ENCODE data around the gene MEN1. TPM values are rescaled to one million over a fixed set of nuclear protein-coding genes. Genes with fewer than 3 reads are reported as not detected.

MEN1 gene
- total and polyA plus RNA-seq, 10 donors, result 17.8 to 33.6 (median 27.2) TPM

- intact Hi-C loops (cut with DNase I; ENCODE audit: low total_unique reads), result no loop called here
- Histone ChIP-seq H3K4me1 (peaks cover 34 to 100% (median 80%) of the 10 kb centered on the region in 6 donors), H3K27me3 (replicated peaks in 1 of 7) (no peaks in the 10 kb centered on the region), H3K4me3 (no peak overlapping the region), H3K9me3 (no peaks in the 10 kb centered on the region), H3K27ac (peak overlapping the region in 7 of 8 donors; percentile 42 to 94 (median 84)), H3K36me3 (peaks cover 0 to 90% (median 32%) of the 10 kb centered on the region in 6 donors)
- peak; percentile 71 for DNase-seq
- WGBS, 5 donors, result 69 to 80% (median 76%) methylated on average over 14 to 19 of the region's 19 CpGs
- no peak for TF ChIP-seq CTCF (IDR thresholded peaks at IDR 0.05 in 8 of 11, conservative IDR thresholded peaks at IDR 0.05 in 3 of 11)
- TF ChIP-seq POLR2AphosphoS5 (IDR thresholded peaks at IDR 0.05), result no peak
- TF ChIP-seq POLR2A (IDR thresholded peaks at IDR 0.05), result no peak
These were observed 13.4 kb downstream of the MEN1 start for GRCh38 chr11:64796757-64797541.

GRCh38 chr11:64796047-64796756 is 14.1 kb downstream of the MEN1 start:
- Histone ChIP-seq H3K4me3 (no peak overlapping the region), H3K9me3 (no peaks in the 10 kb centered on the region), H3K27me3 (replicated peaks in 1 of 7) (no peaks in the 10 kb centered on the region), H3K4me1 (peaks cover 28 to 96% (median 73%) of the 10 kb centered on the region in 6 donors), H3K36me3 (peaks cover 0 to 95% (median 38%) of the 10 kb centered on the region in 6 donors), H3K27ac (peak overlapping the region in 7 of 8 donors; percentile 32 to 94 (median 84))
- intact Hi-C loops (cut with DNase I; ENCODE audit: low total_unique reads), result no loop called here
- 48 to 65% (median 55%) methylated on average over 10 to 19 of the region's 19 CpGs for WGBS, 5 donors
- peak; percentile 81 for DNase-seq
- TF ChIP-seq POLR2A (IDR thresholded peaks at IDR 0.05) (no peak), POLR2AphosphoS5 (IDR thresholded peaks at IDR 0.05) (peak; percentile 34 to 69 (median 49)), CTCF (IDR thresholded peaks at IDR 0.05 in 8 of 11, conservative IDR thresholded peaks at IDR 0.05 in 3 of 11) (no peak)

GRCh38 chr11:64794526-64794925 is 15.8 kb downstream of the MEN1 start:
- no peak overlapping the region for H3K4me3 ChIP-seq
- TF ChIP-seq POLR2A (IDR thresholded peaks at IDR 0.05) (no peak), POLR2AphosphoS5 (IDR thresholded peaks at IDR 0.05) (no peak), CTCF (IDR thresholded peaks at IDR 0.05 in 8 of 11, conservative IDR thresholded peaks at IDR 0.05 in 3 of 11) (no peak)
- intact Hi-C loops (cut with DNase I; ENCODE audit: low total_unique reads), result no loop called here
- DNase-seq, result peak; percentile 27
- WGBS, 5 donors, result 88 to 93% (median 89%) methylated on average over 10 of the region's 10 CpGs
- peaks cover 11 to 79% (median 56%) of the 10 kb centered on the region in 6 donors for H3K4me1 ChIP-seq
- H3K27me3 ChIP-seq (replicated peaks in 1 of 7), result no peaks in the 10 kb centered on the region
- peaks cover 0 to 96% (median 47%) of the 10 kb centered on the region in 6 donors for H3K36me3 ChIP-seq
- H3K9me3 ChIP-seq, result no peaks in the 10 kb centered on the region
- H3K27ac ChIP-seq, result peak overlapping the region in 7 of 8 donors; percentile 15 to 94 (median 85)

Measured in spleen (tissue), 11 donors.